GM19372 (cell line): ENCODE data around the gene CLCN5.

Source experiments
- ATAC-seq: cut with Tn5 transposase; IDR thresholded peaks from one replicate; pipeline ENCODE4 v1.9.1; 2021; ENCODE audit warnings: mild to moderate bottlenecking, low read depth, moderate library complexity; ENCODE audit not compliant: unreplicated experiment

Gene CLCN5

DNA sequence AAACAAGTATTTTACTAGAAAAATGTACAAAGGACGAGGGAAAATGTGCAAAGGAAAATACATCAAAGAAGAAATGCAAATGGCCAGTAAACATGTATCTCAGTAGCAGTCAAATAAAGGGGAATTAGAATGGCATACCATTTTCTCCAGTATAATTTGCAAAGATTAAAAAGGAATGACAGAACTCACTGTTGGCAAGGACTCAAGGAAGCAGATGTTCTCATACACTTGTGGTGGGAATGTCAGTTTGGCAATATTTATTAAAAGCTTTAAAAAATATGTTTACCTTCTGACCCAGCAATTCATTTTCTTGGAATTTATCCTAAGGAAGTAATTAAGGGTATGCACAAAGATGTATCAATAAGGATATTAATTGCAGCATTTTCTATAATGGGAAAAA is 7.6 kb downstream of the CLCN5 start:
- no peak for ATAC-seq

DNA sequence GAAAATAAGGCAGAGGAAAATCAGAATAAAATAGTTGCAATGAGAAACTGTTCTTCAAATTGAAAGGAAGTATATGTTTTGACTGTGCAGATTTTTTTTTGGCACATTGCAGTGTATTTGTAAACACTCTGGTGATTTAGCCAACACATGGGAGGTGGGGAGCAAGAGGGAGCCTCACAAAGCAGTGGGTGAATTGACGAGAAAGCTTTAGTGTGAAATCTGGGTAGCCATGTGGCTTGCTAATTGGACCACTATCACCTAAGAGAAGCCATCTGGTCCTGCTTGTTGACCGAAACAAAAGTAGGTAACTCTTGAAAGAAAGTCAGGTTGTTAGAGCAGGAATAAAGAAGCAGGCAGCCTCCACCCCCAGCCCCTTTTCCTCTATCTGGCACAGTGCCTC is 10.4 kb downstream of the CLCN5 start:
- ATAC-seq: no peak

DNA sequence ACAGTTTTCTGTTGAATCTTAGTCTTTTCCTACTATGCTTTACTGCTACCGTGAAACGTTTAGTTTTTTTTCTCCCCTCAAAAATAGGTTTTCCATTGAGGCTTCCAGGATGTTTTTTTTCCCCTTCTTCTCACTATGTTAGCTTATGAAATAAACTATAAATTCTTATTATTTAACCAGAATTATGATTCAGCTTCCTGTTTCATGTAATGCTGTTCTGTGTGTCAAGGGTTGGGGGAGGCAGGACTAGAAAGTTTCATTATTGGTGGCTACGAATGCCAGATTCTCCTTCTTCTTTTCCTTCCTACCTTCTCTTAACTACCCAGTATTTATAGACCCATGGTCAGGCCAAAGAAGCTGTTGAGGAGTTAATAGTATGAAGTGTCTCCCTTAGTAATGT is 11.8 kb downstream of the CLCN5 start:
- no peak for ATAC-seq

DNA sequence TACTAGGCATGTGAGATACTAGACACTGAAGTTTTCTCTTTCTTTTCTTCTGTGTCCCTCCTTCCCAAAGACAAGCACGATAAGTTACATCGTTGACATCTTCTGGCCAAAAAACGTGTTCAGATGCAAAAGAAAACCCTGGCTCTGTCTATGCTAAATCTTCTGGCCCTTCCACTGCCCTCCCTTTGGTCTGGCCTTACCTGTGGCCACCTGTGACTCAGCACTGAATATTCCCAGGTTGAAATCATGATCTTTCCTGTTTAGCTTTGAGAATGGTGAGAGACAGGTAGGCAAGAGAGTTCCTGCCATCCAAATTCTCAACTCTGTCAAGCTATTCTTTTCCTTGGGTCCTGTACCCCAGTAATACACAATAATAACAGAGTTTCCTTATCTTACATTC is 12.3 kb downstream of the CLCN5 start:
- no peak for ATAC-seq

DNA sequence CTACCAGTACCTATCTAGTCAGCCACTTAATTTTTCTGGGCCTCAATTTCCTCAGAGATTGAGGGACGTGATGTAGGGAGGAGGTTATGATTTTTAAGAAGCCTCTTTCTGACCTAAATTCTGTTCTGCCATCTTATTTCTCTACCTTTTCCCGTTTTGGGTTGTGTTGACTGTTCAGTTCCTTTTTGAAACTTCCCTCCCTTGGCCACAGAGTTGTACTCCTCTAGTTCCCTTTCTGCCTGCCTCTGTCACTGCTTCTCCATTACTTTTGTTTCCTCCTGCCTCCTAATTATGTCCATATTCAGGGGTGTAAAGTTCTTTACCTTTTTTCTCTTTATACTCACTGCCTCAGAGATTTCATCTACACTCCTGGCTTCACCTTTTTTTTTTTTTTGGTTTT is 25.4 kb downstream of the CLCN5 start:
- no peak for ATAC-seq

DNA sequence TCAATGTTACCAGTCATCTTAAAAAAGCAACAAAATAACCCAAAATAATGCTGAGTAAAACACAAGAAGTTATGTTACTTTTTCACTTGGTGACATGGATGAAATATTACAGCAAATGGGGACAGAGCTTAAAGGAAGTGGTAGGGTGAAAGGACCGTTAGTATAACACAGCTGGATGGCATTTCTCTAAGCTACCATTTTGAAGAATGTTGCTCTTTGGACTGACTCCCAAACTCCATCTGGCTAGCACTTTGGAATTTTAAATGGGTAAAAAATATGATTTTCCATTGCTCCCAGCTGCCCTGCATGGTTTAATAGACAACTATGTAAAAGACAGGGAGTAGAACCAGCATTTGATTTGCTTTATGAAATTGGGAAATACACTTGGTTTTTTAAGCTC is 27.6 kb downstream of the CLCN5 start:
- no peak for ATAC-seq

DNA sequence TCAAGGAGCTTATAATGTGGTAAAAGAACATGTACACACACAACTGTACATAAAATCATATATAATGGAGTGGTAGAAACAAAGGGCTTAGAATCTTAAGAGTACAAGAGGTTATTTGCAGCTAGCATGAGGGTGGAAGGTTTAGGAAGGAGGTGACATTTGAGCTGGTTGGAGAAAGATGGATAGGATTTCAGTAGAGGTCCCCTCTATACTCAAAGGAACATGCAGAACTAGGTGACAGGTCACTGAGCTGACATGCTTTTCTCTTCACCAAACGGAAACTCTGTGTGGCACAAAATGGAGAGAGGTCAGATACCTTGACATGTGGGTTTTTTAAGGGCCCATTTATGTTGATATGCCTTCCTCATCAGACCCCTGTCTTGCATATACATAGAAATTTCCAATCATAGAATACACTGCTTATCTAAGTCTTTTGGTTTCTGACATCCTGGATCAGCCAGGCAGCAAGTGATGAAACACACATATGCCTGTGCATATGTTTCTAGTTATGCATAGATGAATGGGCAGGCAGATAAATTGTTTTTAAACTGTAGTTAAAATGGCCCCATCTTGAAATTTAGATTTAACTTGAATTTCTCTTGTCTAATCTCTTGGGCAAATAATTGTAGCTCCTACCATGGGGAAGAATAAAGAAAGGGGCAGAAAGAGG is 29.3 kb downstream of the CLCN5 start:
- ATAC-seq: no peak

DNA sequence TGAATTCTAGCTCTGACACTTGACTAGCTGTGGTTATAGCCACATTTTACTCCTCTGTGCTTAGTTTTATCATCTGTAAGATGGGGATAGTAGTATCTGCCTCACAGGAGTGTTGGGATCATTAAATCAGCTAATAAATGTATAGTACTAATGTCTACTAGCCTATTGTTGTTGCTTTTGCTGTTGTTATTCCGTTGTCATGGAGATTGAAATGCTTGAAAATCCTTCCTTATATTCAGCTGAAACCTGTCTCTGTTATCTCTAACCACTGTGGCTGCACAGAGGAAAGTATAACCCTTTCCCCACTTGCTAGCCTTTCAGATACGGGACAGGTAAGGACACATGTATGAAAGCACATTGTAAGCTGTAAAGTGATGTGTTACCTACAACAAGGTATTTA is 33.9 kb downstream of the CLCN5 start:
- no peak for ATAC-seq

DNA sequence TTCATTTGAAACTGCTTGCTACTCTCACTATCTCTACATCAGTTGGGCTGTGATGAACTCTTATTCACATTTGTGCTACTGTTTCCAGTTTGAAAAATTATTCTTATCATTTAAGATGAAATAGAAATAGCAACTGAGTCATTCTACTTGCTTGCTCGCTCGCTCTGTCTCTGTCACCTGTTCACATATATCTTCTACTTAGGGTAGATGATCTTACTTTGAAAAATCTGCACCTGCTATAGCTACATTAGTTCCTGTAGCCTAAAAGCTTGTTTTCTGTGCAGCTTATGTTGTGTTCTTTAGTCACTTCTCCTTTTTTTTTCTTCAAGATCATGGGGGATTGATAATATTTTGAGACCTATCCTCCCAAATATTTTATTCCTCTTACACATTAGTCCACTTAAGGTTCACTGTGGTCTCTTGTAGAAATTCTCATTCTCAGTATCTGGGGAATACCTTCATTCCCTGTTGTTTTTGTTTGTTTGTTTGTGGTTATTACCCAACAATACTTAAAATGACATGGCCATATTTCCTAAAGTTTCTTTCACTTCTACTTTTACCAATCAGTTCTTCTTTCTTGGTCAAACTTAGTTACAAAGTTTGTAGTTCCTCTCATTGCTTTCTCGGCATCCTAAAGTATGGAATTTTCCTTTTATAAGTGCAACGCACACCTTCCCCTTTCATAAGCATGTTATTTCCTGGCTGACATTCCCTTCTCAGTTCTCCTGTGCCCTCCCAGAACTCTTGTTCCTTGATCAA is 36.5 kb downstream of the CLCN5 start:
- no peak for ATAC-seq

DNA sequence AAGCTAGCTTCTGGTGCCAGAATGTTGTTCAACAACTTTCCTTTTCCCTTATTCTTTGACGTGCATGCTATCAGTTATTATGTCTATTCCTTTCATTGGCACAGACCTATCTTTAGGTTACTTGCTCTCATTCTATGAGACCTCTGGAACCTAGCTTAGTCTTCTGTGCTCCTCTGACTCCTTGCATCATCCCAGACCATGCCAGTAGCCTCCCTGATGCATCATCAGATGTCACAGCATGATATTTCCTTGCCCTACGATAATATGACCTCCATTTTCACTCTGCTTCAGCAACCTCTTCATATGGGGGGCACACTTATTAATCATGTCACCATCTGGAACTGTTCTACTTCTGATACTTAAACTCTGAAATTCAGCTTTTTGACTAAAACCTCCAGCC is 37.2 kb downstream of the CLCN5 start:
- ATAC-seq: no peak

DNA sequence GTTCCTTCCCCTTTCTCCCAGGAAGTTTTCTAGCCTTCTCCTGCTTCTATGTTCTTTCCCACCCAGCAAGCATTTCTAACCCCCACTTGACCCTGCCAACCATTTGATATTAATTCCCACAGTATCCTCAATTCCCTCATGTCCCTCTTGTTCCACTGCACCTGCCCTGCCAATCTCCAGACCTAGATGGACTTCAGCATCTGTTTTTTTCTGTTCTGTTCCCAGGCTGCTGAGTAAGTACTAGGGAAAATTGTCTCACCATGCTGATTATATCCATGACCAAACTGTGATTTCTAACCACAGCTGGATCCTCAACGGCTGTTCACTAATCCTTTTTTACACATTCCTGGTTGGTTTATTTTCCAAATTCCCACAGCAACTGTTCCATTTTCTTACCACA is 37.7 kb downstream of the CLCN5 start:
- ATAC-seq: no peak

DNA sequence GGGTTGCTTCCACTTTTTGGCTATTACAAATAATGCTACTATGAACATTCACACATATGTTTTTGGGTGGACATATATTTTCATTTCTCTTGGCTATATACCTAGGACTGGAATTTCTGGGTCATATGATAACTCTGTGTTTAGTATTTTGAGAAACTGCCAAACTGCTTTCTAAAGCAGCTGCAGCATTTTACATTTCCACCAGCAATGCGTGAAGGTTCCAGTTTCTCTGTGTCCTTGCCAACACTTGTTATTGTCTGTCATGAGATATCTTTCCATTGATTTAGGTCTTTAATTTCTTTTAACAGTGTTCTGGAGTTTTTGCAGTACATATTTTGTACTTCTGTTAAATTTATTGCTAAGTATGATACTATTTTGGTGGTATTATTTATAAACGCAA is 48.3 kb downstream of the CLCN5 start:
- ATAC-seq: no peak

DNA sequence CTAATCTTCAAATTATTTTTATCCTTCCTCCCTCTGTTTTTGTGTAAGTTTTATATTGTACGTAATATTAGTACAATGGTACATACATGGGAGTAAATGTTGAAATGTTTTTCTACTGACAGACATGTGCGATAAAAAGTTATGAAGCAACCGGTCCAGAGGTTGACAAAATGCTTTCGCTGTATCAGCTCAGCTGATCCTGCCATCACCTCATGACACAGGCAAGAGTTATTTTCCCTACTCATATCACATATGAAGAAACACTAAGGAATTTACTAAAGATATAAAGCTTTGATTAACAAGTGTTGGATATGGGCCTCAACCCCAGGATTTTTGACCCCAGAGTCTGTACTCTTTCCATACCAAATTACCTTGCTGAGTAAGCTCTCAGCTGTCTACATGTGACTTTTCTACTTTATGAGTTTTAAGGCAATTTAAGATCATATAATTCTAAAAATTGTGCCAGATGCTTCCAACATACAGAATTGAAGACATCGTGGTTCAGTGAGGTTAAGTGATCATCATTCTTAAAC is 50.0 kb downstream of the CLCN5 start:
- ATAC-seq: no peak

DNA sequence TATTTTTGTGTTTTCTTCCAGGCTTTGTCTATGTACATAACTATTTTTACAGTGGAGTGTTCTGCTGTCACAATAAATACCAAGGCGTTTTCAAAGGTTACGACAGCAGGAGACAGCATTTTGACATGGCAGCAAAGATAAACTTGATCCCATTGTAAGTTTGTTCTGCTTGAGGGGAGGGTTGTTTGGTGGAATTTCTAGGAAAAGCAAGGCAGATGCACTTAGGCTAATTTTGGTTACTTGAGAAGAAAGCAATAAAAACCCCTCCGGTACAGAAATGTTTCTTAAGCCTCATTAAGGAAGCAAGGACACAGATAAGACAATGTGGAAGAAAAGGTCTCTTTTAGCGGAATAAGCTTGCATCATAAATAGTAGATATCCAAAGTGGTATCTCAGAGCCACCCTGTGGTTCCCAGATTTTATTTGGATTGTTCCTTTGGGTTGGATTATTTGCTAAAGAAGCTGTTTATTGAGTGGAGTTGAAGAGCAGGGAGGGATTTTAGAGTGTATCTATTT is 54.3 kb downstream of the CLCN5 start:
- ATAC-seq: no peak

DNA sequence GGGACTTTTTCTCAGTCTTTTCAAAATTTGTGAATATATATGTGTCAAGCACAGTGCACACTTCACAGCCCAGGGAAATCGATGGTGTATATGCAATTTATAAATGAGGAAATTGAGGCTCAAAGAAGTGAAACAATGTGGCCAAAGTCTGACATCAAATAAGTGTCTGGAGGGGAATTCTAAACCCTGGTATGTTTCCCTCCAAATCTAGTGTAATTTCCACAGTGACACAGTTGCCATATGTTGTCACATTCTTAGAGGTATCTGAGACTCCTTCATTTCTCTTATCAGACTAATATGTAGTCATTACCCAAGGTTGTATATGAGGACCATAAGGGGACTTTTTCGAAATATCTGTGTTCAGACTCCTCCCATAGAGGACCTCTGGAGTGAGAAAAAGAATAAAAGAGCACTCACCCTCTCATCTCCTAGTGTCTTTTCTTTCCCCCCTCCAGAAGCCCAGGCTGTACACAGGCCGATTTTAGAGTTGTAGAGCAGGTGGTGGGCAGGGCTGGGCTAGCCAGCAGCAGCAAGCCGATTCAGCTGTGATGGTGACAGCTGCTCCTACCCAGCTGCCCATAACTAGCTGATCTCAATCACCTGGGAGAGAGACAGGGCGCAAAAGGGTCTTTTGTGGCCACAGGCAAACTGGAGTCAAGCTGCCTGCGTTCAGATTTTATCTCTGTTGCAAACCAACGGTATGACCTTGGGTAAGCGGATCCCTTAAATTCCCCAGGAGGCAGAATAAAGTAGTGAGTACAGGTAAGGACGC is 55.1 kb downstream of the CLCN5 start:
- no peak for ATAC-seq

DNA sequence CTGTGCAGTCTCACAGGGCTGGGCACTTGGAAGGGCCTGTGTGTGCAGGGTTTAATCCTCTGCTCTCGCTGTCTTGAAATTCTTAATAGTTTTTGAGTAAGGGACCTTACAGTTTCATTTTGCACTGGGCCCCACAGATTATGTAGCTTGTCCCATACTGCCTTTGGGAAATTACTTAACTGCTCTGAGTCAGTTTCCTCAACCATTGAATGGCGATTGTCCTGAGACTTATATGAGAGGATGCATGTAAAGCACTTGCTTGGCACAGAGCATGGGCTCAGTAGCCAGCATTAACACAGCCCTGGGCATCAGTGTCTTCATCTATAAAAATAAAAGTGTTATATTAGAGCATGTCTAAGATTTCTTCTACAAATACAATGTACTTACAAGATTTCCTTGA is 55.8 kb downstream of the CLCN5 start:
- no peak for ATAC-seq

DNA sequence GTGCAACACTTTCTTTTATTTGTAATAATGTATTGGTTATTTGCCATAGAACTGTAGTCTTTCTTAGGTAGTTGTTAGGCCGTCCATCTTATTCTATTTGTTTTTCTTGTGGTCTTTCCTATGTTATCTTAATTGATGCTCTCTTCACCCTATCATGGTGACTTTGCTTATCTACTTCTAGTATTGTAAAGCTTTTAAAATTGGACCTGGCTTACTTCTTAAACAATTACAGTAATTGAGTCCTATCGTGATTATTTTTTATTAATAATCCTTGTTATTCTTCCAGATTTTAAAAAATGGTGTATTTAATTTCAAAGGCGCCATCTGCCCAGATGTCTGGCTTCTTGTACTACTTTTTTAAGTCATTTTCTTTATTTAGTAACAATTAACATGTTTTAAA is 63.7 kb downstream of the CLCN5 start:
- no peak for ATAC-seq

DNA sequence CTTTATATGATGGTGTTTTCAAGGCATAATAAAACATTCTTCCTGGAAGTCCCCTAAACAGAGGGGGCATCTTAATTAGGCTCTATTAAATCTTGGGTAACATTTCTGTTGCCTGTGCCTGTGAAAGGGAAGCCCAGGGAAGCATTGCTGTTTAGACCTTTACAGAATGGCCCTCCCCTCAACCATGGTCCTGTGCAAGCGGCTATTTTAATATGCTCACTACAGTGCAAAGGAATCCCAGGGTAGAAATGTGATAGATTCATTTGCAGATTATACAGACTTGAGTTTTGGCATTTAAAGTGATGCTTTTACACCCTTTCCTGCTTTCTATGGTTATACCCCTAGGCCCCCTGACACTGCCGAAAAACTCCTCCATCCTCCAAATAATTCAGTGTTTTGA is 65.3 kb downstream of the CLCN5 start:
- no peak for ATAC-seq

DNA sequence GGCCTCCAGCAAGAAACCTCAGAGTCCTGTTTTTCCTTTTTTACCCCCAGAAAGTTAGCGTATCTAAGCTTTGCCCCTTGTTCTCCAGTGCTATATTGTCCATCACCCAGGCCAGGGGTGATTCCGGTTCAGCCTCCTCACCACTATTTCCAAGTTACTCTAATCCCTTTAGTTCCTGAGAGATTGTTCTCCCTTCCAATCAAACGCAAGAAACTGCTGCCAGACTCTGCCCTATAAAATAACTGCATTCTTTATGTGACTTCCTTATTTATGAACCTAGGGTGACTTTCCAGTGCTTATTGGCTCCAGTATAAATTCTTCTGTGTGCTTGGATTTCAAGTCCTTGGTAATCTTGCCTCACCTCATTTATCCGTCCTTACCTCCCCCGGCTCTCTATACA is 65.7 kb downstream of the CLCN5 start:
- ATAC-seq: no peak

DNA sequence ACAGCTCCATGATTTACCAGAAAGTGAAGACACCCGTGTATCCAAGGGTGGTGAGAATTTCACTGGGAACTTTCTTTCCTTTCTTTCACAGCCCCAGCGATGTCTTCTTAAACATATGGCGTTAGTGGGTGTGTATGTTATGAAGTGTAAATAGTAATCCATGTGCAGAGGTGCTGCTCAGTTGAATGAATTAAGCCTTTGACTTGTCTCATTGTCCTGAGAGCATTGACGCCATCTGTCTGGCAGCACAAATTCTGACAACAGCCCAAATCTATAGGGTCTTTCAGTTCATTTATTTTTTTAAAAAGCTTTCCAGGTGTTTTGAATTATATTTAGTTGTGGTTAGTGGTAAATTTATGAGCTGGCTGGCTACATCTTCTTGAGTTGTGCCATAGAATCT is 69.4 kb downstream of the CLCN5 start:
- no peak for ATAC-seq

DNA sequence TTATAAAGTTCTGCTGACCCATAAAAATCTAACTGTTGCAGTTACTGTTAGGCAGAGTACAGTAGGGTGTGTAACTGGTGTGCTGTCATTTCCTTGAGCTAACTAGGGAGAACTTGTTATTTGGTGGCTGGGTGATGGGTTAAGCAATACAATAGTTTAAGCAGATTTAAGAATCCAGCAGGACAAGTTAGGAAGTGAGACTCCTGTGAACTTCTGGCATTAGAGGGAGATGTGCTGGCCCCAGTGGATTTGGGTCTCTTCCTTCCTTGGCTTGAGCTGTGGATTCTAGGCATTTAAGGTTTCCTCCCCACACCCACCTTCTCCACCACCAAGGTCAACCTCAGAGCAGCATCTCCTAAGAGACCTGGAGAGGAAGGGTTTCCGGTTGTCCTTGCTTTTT is 70.5 kb downstream of the CLCN5 start:
- ATAC-seq: no peak
